Caco-2 (cell line): Measurements from ENCODE around the gene MGLL. TPM values are rescaled to one million over a fixed set of nuclear protein-coding genes. Genes with fewer than 3 reads are reported as not detected.

Source experiments
- BruUV-seq: library from RNA; stranded (reverse); fragments of 400-500 nt; replicated peaks from 2 replicates; lab custom pipeline; 2021; lab: Mats Ljungman, UMichigan
- CTCF ChIA-PET: fragments of 300-600 bp; sonication (Branson Sonifier 250); formaldehyde crosslinking; loops from one replicate; lab custom pipeline; 2022; ENCODE audit warnings: antibody characterized with exemption; lab: Charles Lee
- POLR2A ChIA-PET: fragments of 300-600 bp; sonication (Branson Sonifier 250); formaldehyde crosslinking; loops from one replicate; lab custom pipeline; 2022; ENCODE audit warnings: antibody characterized with exemption; lab: Charles Lee
- DNase-seq, 2 experiments: peaks; one replicate each; pipeline versions ENCODE4 v3.0.0 to v3.0.0-alpha.2; 2020 to 2022
- H3K27me3 ChIP-seq: replicated peaks from 2 replicates; pipeline ENCODE4 v1.6.0; 2011; ENCODE audit warnings: low read length; ENCODE audit not compliant: control insufficient read depth, insufficient read depth
- H3K36me3 ChIP-seq: 2 replicates; pipeline ENCODE4 v1.5.1; 2011; ENCODE audit warnings: low read length; ENCODE audit not compliant: control insufficient read depth, insufficient read depth
- H3K4me1 ChIP-seq: fragments of 250-450 bp; sonication (Bioruptor Pico); 2 replicates; pipeline ENCODE4 v1.5.1; 2020; ENCODE audit warnings: mild to moderate bottlenecking
- H3K4me3 ChIP-seq: 2 replicates; pipeline ENCODE4 v1.5.1; 2011; ENCODE audit warnings: low read depth, mild to moderate bottlenecking, control low read depth, low read length
- H3K9me3 ChIP-seq: fragments of 250-450 bp; sonication (Bioruptor Pico); 2 replicates; pipeline ENCODE4 v1.5.1; 2020; ENCODE audit warnings: mild to moderate bottlenecking, moderate library complexity
- H3K27ac Mint-ChIP-seq: one replicate; pipeline ENCODE4 v1.8.0; 2022; ENCODE audit warnings: mixed read lengths; ENCODE audit not compliant: unreplicated experiment
- H3K27me3 Mint-ChIP-seq: one replicate; pipeline ENCODE4 v1.8.0; 2022; ENCODE audit warnings: mixed read lengths; ENCODE audit not compliant: insufficient read depth, unreplicated experiment
- H3K36me3 Mint-ChIP-seq: one replicate; pipeline ENCODE4 v1.8.0; 2022; ENCODE audit warnings: mild to moderate bottlenecking, mixed read lengths; ENCODE audit not compliant: insufficient read depth, unreplicated experiment
- H3K4me1 Mint-ChIP-seq: one replicate; pipeline ENCODE4 v1.8.0; 2022; ENCODE audit warnings: low read depth, mixed read lengths; ENCODE audit not compliant: unreplicated experiment
- H3K4me3 Mint-ChIP-seq: one replicate; pipeline ENCODE4 v1.8.0; 2022; ENCODE audit warnings: mild to moderate bottlenecking, moderate library complexity, mixed read lengths; ENCODE audit not compliant: unreplicated experiment
- H3K9me3 Mint-ChIP-seq: one replicate; pipeline ENCODE4 v1.8.0; 2022; ENCODE audit warnings: mixed read lengths; ENCODE audit not compliant: unreplicated experiment
- intact Hi-C: fragments of 100-400 bp; cut with micrococcal nuclease; formaldehyde crosslinking; loops from one replicate; pipeline ENCODE4 v1.10.0; 2022; ENCODE audit not compliant: unreplicated experiment
- total RNA-seq: library from RNA; stranded (reverse); gene quantifications from 2 replicates; pipeline ENCODE4 v1.2.3, GENCODE V29; 2022
- TF ChIP-seq, protein P1 (sequence below), 2 experiments: fragments of 200-600 bp in 1 of 2; IDR thresholded peaks; 1 replicate in 1 of 2; 2 replicates in 1 of 2; pipeline versions ENCODE4 v1.5.1 to v1.8.0; 2011 to 2022; ENCODE audit warnings: antibody characterized with exemption in 1 of 2, control low read depth in 1 of 2, inconsistent platforms in 1 of 2, low read depth in 1 of 2, low read length in 1 of 2, mild to moderate bottlenecking in 1 of 2, moderate library complexity in 1 of 2; ENCODE audit not compliant: insufficient read depth in 1 of 2, severe bottlenecking in 1 of 2, unreplicated experiment in 1 of 2

The MGLL gene
- total RNA-seq, 1 experiment from 2014 or later, result 7.8 TPM

GRCh38 chr3:127726894-127727293 is 95.4 kb downstream of the MGLL start:
- peaks cover 4% of the 10 kb centered on the region for H3K27me3 Mint-ChIP-seq

GRCh38 chr3:127723011-127723567 is 99.2 kb downstream of the MGLL start:
- no peak overlapping the region for H3K4me3 Mint-ChIP-seq
- TF ChIP-seq, protein P1, sequence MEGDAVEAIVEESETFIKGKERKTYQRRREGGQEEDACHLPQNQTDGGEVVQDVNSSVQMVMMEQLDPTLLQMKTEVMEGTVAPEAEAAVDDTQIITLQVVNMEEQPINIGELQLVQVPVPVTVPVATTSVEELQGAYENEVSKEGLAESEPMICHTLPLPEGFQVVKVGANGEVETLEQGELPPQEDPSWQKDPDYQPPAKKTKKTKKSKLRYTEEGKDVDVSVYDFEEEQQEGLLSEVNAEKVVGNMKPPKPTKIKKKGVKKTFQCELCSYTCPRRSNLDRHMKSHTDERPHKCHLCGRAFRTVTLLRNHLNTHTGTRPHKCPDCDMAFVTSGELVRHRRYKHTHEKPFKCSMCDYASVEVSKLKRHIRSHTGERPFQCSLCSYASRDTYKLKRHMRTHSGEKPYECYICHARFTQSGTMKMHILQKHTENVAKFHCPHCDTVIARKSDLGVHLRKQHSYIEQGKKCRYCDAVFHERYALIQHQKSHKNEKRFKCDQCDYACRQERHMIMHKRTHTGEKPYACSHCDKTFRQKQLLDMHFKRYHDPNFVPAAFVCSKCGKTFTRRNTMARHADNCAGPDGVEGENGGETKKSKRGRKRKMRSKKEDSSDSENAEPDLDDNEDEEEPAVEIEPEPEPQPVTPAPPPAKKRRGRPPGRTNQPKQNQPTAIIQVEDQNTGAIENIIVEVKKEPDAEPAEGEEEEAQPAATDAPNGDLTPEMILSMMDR (IDR thresholded peaks at IDR 0.05; ENCODE audit: insufficient read depth in 1 of 2, low read depth in 1 of 2, low read length in 1 of 2, severe bottlenecking in 1 of 2, unreplicated experiment in 1 of 2), result no peak
- POLR2A ChIA-PET, result no interaction called here

More at GRCh38 chr3:127726894-127727293, 95.4 kb downstream of the MGLL start:
- Histone ChIP-seq H3K36me3 (no peaks in the 10 kb centered on the region), H3K4me3 (no peak overlapping the region), H3K27me3 (no peaks in the 10 kb centered on the region), H3K9me3 (no peaks in the 10 kb centered on the region), H3K4me1 (no peaks in the 10 kb centered on the region)
- ChIA-PET POLR2A (no interaction called here), CTCF (no interaction called here)
- H3K36me3 Mint-ChIP-seq, result no peaks in the 10 kb centered on the region
- TF ChIP-seq, protein P1 (IDR thresholded peaks at IDR 0.05; ENCODE audit: insufficient read depth in 1 of 2, low read depth in 1 of 2, low read length in 1 of 2, severe bottlenecking in 1 of 2, unreplicated experiment in 1 of 2), result no peak
- BruUV-seq, result no TSS peak
- intact Hi-C loops, result no loop called here
- H3K27ac Mint-ChIP-seq, result no peak overlapping the region
- H3K4me3 Mint-ChIP-seq, result no peak overlapping the region
- no peak for DNase-seq
- H3K4me1 Mint-ChIP-seq, result no peaks in the 10 kb centered on the region
- peaks cover 11% of the 10 kb centered on the region for H3K9me3 Mint-ChIP-seq

GRCh38 chr3:127722091-127722784 is 100.1 kb downstream of the MGLL start:
- Mint-ChIP-seq H3K4me3 (no peak overlapping the region), H3K4me1 (no peaks in the 10 kb centered on the region), H3K27me3 (no peaks in the 10 kb centered on the region), H3K36me3 (no peaks in the 10 kb centered on the region), H3K27ac (no peak overlapping the region), H3K9me3 (peaks cover 11% of the 10 kb centered on the region)
- H3K4me3 ChIP-seq, result no peak overlapping the region
- no peaks in the 10 kb centered on the region for H3K4me1 ChIP-seq
- TF ChIP-seq, protein P1 (IDR thresholded peaks at IDR 0.05; ENCODE audit: insufficient read depth in 1 of 2, low read depth in 1 of 2, low read length in 1 of 2, severe bottlenecking in 1 of 2, unreplicated experiment in 1 of 2), result no peak
- ChIA-PET POLR2A (no interaction called here), CTCF (no interaction called here)
- H3K27me3 ChIP-seq, result no peaks in the 10 kb centered on the region
- H3K9me3 ChIP-seq, result no peaks in the 10 kb centered on the region
- no peak for DNase-seq
- intact Hi-C loops, result no loop called here
- BruUV-seq, result no TSS peak
- H3K36me3 ChIP-seq, result no peaks in the 10 kb centered on the region

More at GRCh38 chr3:127723011-127723567, 99.2 kb downstream of the MGLL start:
- Histone ChIP-seq H3K4me1 (no peaks in the 10 kb centered on the region), H3K36me3 (no peaks in the 10 kb centered on the region), H3K4me3 (no peak overlapping the region), H3K9me3 (no peaks in the 10 kb centered on the region), H3K27me3 (no peaks in the 10 kb centered on the region)
- no TSS peak for BruUV-seq
- intact Hi-C loops, result no loop called here
- peaks cover 1% of the 10 kb centered on the region for H3K27me3 Mint-ChIP-seq
- no peak overlapping the region for H3K27ac Mint-ChIP-seq
- no peaks in the 10 kb centered on the region for H3K36me3 Mint-ChIP-seq
- CTCF ChIA-PET, result no interaction called here
- no peak for DNase-seq
- H3K9me3 Mint-ChIP-seq, result peaks cover 11% of the 10 kb centered on the region
- H3K4me1 Mint-ChIP-seq, result no peaks in the 10 kb centered on the region
